ENCODE data around the gene SLC39A2. TPM values are rescaled to one million over a fixed set of nuclear protein-coding genes. Genes with fewer than 3 reads are reported as not detected.

The SLC39A2 gene
- total RNA-seq, 1 donor from 2014 or later: not detected

DNA sequence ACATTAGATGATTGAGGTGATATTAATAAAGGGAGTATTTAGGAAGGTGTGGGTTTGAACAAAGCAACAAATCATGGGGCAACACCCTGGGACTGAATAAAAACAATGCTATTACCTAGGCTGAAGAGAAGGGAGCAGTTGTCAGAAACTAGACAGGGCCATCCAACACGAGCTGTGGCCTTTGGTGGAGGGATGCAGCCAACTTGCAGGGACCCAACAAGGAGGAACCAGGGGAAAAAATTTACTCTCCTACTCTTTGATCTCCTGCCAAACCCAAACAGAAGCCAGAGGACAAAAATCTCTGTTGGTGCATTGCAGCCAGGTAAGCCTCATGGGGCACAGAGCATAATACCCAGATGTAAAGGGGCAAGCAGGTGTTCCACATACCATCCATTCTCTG is 12.0 kb downstream of the SLC39A2 start:
- intact Hi-C loops (cut with DNase I): no loop called here

GRCh38 chr14:21014761-21015190 is 15.7 kb downstream of the SLC39A2 start:
- peak; percentile 93 for TF ChIP-seq CTCF (IDR thresholded peaks at IDR 0.05)
- H3K36me3 ChIP-seq: peaks cover 30% of the 10 kb centered on the region
- no peaks in the 10 kb centered on the region for H3K27me3 ChIP-seq (ENCODE audit: low read depth)
- peak; percentile 90 for ATAC-seq
- peaks cover 10% of the 10 kb centered on the region for H3K4me1 ChIP-seq
- no peak overlapping the region for H3K4me3 ChIP-seq
- intact Hi-C loops (cut with DNase I): no loop called here
- no peak overlapping the region for H3K27ac ChIP-seq
- peak; percentile 70 for DNase-seq
- no peaks in the 10 kb centered on the region for H3K9me3 ChIP-seq

More for the DNA sequence above, 12.0 kb downstream of the SLC39A2 start:
- ATAC-seq: no peak
- no peaks in the 10 kb centered on the region for H3K27me3 ChIP-seq (ENCODE audit: low read depth)
- no peak overlapping the region for H3K27ac ChIP-seq
- no peaks in the 10 kb centered on the region for H3K9me3 ChIP-seq
- H3K36me3 ChIP-seq: no peaks in the 10 kb centered on the region
- no peak for TF ChIP-seq CTCF (IDR thresholded peaks at IDR 0.05)
- no peak for DNase-seq
- H3K4me3 ChIP-seq: no peak overlapping the region
- H3K4me1 ChIP-seq: peaks cover 6% of the 10 kb centered on the region

DNA sequence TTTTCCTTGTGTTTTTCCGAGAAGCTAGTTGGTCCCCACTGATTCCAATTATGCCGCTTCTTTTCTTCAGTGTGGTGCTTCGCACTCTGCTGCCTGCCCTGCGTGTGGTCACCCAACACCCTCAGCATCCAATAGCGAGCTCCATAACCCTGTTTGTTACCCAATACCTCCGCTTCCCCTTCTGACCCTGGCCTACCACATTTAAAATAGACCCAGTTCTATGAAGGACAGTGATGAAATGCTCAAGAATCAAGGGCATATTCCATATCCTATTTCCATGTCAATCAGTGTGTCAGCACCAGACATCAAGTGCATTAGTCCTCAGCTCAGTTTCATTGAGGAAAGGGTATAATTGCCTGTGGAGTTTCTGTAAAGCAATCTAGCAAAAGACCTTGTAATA is 16.2 kb downstream of the SLC39A2 start:
- intact Hi-C loops (cut with DNase I): no loop called here
- Histone ChIP-seq H3K27ac (no peak overlapping the region), H3K4me3 (no peak overlapping the region), H3K27me3 (ENCODE audit: low read depth) (no peaks in the 10 kb centered on the region), H3K9me3 (no peaks in the 10 kb centered on the region), H3K4me1 (peaks cover 10% of the 10 kb centered on the region), H3K36me3 (peaks cover 35% of the 10 kb centered on the region)
- no peak for TF ChIP-seq CTCF (IDR thresholded peaks at IDR 0.05)
- DNase-seq (no peak), ATAC-seq (peak; percentile 28 to 40)

- H3K4me1 ChIP-seq: peaks cover 16% of the 10 kb centered on the region
- peaks cover 48% of the 10 kb centered on the region for H3K36me3 ChIP-seq
- H3K27ac ChIP-seq: no peak overlapping the region
- H3K4me3 ChIP-seq: no peak overlapping the region
- H3K27me3 ChIP-seq (ENCODE audit: low read depth): no peaks in the 10 kb centered on the region
- no peak for ATAC-seq
- H3K9me3 ChIP-seq: no peaks in the 10 kb centered on the region
- intact Hi-C loops (cut with DNase I): no loop called here
- DNase-seq: no peak
- TF ChIP-seq CTCF (IDR thresholded peaks at IDR 0.05): no peak
These were observed 17.5 kb downstream of the SLC39A2 start for GRCh38 chr14:21016413-21017190.

GRCh38 chr14:21017528-21018245 is 18.6 kb downstream of the SLC39A2 start:
- peaks cover 55% of the 10 kb centered on the region for H3K36me3 ChIP-seq
- no peak for TF ChIP-seq CTCF (IDR thresholded peaks at IDR 0.05)
- intact Hi-C loops (cut with DNase I): no loop called here
- no peak overlapping the region for H3K4me3 ChIP-seq
- H3K27me3 ChIP-seq (ENCODE audit: low read depth): no peaks in the 10 kb centered on the region
- DNase-seq: no peak
- ATAC-seq: no peak
- peaks cover 22% of the 10 kb centered on the region for H3K4me1 ChIP-seq
- H3K9me3 ChIP-seq: no peaks in the 10 kb centered on the region
- no peak overlapping the region for H3K27ac ChIP-seq
